Diencephalon (tissue), 1 donor: ENCODE measurements around the gene ZNF691. TPM values are rescaled to one million over a fixed set of nuclear protein-coding genes. Genes with fewer than 3 reads are reported as not detected.

Source experiments
- total RNA-seq: library from RNA; depleted of rRNA; stranded (reverse); fragments of >200 nt; gene quantifications from one replicate; pipeline ENCODE4 v1.2.3, GENCODE V29; 2014

The ZNF691 gene
- total RNA-seq, result 7.4 TPM

GRCh38 chr1:42846257-42847110 lies at the start of gene ZNF691:
Gene ZNF691 (plus strand): TSS chr1:42846613. CDS start chr1:42849659, 3,046 bp downstream.

GRCh38 chr1:42816585-42817439 lies 29.6 kb upstream of the ZNF691 start, which contains the start of the genes ERMAP and SVBP:
Gene ERMAP (plus strand): TSS chr1:42817122. CDS start chr1:42830449, 13,327 bp downstream.
Gene SVBP (minus strand): TSS chr1:42817397. CDS start chr1:42816544, 853 bp downstream.

Other genes with a start within 250 kb of the ZNF691 start
- 20.1 TPM for gene PPIH, start 188.2 kb upstream of the ZNF691 start, total RNA-seq
- 1,293 TPM for gene YBX1, start 164.2 kb upstream of the ZNF691 start, total RNA-seq
- 1.2 TPM for gene CLDN19, start 106.4 kb upstream of the ZNF691 start, total RNA-seq
- 12.7 TPM for gene P3H1, start 79.6 kb upstream of the ZNF691 start, total RNA-seq
- 13.6 TPM for gene C1orf50, start 79.4 kb upstream of the ZNF691 start, total RNA-seq
- 0.46 TPM for gene TMEM269, start 61.6 kb upstream of the ZNF691 start, total RNA-seq
- 8.1 TPM for gene ERMAP, start 29.5 kb upstream of the ZNF691 start, total RNA-seq
- gene SVBP, start 29.2 kb upstream of the ZNF691 start, total RNA-seq, result 39.9 TPM
- 50.7 TPM for gene SLC2A1, start 112.3 kb downstream of the ZNF691 start, total RNA-seq